DOHH2 (cell line): Measurements from ENCODE around the gene IPO8.

Source experiments
- EZH2phosphoT487 ChIP-seq: fragments of 200-600 bp; sonication (generic); IDR thresholded peaks from 2 replicates; pipeline ENCODE4 v1.6.1; 2017; ENCODE audit warnings: borderline replicate concordance, mild to moderate bottlenecking, antibody characterized with exemption, low read length, moderate library complexity, mixed read lengths
- TF ChIP-seq, protein P1 (sequence below): fragments of 200-600 bp; sonication (generic); IDR thresholded peaks from one replicate; pipeline ENCODE4 v1.5.1; 2014; ENCODE audit warnings: antibody characterized with exemption, mild to moderate bottlenecking, low read depth, low read length; ENCODE audit not compliant: poor library complexity, severe bottlenecking

DNA sequence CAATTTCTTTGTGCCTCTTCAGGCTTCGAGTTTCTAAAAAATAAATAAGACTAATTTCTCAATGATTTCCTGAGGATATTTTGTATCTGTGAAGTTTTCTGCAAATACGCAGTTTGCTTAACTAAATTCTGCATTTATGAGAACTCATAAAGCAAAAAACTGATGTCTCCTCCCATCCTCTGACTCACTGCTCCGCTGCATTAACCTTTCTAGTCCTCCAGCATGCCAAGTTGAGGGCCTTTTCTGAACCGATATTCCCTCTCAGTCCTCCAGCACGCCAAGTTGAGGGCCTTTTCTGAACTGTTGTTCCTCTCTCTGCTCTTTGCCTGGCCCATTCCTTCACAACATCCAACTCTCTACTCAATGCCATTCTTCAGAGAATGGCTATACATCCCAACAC is 3.2 kb downstream of the IPO8 start:
- TF ChIP-seq, protein P1, sequence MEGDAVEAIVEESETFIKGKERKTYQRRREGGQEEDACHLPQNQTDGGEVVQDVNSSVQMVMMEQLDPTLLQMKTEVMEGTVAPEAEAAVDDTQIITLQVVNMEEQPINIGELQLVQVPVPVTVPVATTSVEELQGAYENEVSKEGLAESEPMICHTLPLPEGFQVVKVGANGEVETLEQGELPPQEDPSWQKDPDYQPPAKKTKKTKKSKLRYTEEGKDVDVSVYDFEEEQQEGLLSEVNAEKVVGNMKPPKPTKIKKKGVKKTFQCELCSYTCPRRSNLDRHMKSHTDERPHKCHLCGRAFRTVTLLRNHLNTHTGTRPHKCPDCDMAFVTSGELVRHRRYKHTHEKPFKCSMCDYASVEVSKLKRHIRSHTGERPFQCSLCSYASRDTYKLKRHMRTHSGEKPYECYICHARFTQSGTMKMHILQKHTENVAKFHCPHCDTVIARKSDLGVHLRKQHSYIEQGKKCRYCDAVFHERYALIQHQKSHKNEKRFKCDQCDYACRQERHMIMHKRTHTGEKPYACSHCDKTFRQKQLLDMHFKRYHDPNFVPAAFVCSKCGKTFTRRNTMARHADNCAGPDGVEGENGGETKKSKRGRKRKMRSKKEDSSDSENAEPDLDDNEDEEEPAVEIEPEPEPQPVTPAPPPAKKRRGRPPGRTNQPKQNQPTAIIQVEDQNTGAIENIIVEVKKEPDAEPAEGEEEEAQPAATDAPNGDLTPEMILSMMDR = no peak
- no peak for TF ChIP-seq EZH2phosphoT487
